Measurements from ENCODE around the gene MALSU1.
"Not testable (repeated sequence)": the region's sequence is repeated elsewhere in the genome, so short reads cannot be mapped to it uniquely, and the experiment has no call there.

MALSU1 gene

DNA sequence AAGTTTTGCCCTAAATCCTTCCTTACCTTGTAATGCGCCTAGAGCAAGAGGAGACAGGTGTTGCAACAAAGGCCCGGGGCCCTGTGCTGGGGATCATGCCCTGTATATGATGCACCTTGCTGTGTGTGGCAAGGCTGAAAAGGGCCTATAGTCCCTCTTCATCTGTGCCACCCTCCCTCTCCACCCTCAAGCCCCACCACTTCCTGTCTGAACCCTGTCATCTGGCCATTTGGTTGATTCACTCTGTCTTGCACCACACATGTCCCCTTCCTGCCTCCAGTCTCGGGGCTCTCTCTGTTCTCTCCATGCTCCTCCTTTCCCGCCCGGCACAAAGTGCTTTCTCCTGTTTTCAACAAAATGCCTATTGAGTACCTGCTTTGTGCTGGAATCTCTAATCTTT is 11.5 kb upstream of the MALSU1 start:
- DNase-seq: no peak

GRCh38 chr7:23290993-23291392 is 8.1 kb upstream of the MALSU1 start:
- DNase-seq: no peak

- DNase-seq: no peak
Measured at GRCh38 chr7:23291957-23292560, 7.1 kb upstream of the MALSU1 start.

GRCh38 chr7:23292623-23293022 is 6.5 kb upstream of the MALSU1 start:
- no peak for DNase-seq

GRCh38 chr7:23293500-23294073 is 5.6 kb upstream of the MALSU1 start:
- DNase-seq: no peak

GRCh38 chr7:23294549-23295400 is 4.4 kb upstream of the MALSU1 start:
- no peak for DNase-seq

DNA sequence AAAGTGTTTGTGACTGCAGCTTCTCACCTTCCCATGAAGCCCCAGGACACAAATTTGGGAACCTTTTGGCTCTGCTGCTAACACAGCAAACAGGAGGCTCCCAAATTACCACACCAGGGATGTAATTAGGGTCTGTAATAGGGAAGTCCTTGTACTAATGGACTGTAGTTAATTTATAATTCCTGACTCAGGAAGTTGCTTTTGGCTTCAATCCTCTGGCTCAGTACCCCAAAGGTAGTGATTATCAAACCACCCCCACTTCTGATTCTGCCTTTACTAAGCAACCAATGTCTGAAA is 3.8 kb upstream of the MALSU1 start:
- DNase-seq: no peak

- peak; percentile 57 for DNase-seq
Measured at GRCh38 chr7:23298141-23298881, 828 bp upstream of the MALSU1 start.

DNA sequence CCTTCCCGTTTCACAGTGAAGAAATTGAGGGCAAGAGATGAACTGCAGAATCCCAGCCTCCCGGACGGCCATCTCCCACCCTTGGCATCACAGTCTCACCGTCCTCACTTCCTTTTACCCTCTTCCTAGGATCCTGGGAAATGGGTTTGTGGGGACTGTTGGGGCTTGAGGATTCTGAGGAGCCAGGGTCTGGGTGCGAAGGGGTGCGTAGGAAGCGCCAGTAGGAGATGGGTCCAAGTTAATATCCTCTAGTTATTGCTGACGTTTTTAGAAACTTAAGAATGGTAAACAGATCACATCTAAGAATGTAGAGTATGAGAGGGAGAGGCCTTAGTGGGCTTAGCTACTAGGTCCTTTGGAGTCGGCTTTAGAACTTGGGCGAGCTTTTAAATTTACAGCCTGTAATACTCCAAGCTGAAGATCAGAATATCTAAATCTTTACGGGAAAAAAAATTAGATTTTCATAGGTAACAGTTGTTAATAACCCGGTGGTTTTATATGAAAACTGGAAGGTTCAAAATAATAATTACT is 696 bp downstream of the MALSU1 start:
- no peak for DNase-seq

DNA sequence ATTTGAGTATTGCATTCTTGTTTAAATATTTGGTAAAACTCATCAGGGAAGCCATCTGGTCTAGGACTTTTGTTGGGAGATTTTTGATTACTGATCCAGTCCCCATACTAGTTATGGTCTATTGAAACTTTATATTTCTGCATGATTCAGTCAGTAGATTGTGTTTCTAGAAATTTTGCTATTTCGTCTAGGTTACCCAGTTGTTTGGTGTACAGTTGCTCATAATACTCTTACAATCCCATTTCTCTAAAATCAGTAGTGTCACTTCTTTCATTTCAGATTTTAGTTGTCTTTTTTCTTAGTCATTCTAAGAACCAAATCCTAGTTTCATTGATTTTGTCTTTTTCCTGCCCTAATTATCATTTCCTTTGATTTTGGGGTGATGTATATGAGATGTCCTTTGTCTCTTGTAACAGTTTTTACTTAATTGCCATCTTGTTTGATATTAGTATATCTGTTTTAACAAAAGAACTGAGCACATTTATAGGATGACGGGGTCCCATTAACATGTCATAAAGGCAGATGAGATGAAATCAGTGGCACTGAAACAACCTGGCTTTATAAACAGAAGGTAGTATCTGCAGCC is 7.9 kb downstream of the MALSU1 start:
- DNase-seq: no peak

DNA sequence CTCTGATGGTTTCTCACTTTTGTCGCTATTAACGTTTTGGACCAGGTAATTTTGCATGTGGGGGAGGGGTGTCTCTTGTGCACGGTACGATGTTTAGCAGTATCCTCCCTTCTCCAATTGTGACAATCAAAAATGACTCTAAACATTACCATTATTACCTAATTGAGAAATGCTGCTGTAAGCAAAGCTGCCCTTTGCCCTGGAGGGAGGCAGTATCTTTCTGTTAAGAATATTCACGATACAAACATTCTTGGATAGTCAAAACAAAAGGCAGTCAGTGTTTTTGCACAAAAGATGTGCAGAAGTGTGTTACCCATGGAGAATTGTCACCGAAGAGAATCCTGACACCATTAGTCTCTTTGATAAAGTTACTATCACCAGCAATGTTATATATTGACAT is 9.6 kb downstream of the MALSU1 start:
- no peak for DNase-seq

GRCh38 chr7:23312141-23312540 is 13.0 kb downstream of the MALSU1 start:
- not testable (repeated sequence) for DNase-seq

- DNase-seq: no peak
Measured at GRCh38 chr7:23315366-23315765, 16.2 kb downstream of the MALSU1 start.

- no peak for DNase-seq
Measured at GRCh38 chr7:23331132-23331531, 32.0 kb downstream of the MALSU1 start.

DNA sequence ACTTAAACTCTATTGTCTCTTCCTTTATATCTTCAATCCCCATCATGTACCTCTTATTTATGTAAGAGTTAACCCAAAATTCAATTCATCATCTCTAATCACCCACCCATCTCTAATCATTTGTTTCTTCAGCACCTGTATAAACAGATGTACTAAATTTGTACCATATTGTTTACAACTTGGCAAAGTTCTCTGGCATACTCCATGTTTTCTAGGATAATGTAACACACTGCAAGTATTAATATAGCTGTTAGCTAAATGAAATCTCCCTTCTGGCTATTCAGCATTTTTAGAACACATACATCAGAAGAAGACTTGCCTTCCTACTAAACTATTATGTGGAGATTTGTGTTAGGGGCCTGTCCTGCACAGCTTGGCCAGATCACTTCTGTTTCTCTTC is 33.1 kb downstream of the MALSU1 start:
- no peak for DNase-seq

- peak; percentile 59 for DNase-seq
Measured at GRCh38 chr7:23332910-23333612, 33.9 kb downstream of the MALSU1 start.

DNA sequence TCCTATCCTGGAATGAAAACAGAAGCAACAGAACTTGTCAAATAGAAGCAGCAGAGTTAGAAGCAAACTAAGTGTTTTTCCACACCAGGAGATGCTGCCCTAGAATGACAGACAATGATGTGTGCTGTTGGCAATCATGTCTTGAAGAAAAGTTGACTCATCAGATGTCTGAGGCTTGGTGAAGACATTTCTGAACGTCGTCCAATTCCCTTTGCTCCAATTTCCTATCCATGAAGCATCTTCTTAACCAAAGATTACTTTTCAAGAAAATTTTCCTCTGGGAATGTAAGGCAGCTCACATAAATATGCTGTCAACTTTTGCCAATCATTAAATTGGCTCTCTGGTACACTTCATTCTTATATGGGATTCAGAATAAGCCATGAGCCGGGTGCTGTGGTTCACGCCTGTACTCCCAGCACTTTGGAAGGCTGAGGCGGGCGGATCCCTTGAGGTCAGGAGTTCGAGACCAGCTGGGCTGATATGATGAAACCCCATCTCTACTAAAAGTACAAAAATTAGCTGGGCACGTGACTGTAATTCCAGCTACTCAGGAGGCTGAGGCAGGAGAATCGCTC is 34.6 kb downstream of the MALSU1 start:
- peak; percentile 59 for DNase-seq

- no peak for DNase-seq
Measured at GRCh38 chr7:23334482-23335056, 35.4 kb downstream of the MALSU1 start.

- DNase-seq: no peak
Measured at GRCh38 chr7:23335136-23335535, 36.0 kb downstream of the MALSU1 start.

GRCh38 chr7:23335621-23336020 is 36.5 kb downstream of the MALSU1 start:
- no peak for DNase-seq

GRCh38 chr7:23336086-23336485 is 36.9 kb downstream of the MALSU1 start:
- DNase-seq: no peak
